C1 segment of cervical spinal cord (tissue), 14 donors: ENCODE measurements around the gene TFF3.
A peak's percentile ranks its signal among the peaks of the same experiment; 100 is the strongest.

ENCODE experiments used
- DNase-seq, 14 donors: peaks; one replicate each; lab custom pipeline; 2025; lab: John Stamatoyannopoulos, UW

The TFF3 gene

GRCh38 chr21:42289926-42290325, 25.3 kb downstream of the TFF3 start:
- DNase-seq, result peak in 8 of 14 donors; percentile 8 to 36 (median 18)

- DNase-seq, result no peak
Measured at GRCh38 chr21:42288962-42289361, 26.2 kb downstream of the TFF3 start.

GRCh38 chr21:42287193-42288083, 27.8 kb downstream of the TFF3 start:
- no peak for DNase-seq

- DNase-seq, result no peak
Measured at GRCh38 chr21:42286416-42286815, 28.8 kb downstream of the TFF3 start.

GRCh38 chr21:42285569-42286245, 29.5 kb downstream of the TFF3 start:
- DNase-seq, result no peak

GRCh38 chr21:42282715-42283114, 32.5 kb downstream of the TFF3 start:
- DNase-seq, result no peak

GRCh38 chr21:42282021-42282420, 33.2 kb downstream of the TFF3 start:
- DNase-seq, result no peak

GRCh38 chr21:42281181-42281680, 34.0 kb downstream of the TFF3 start:
- DNase-seq, result no peak

GRCh38 chr21:42280356-42281180, 34.6 kb downstream of the TFF3 start:
- no peak for DNase-seq

GRCh38 chr21:42279888-42280287, 35.3 kb downstream of the TFF3 start:
- DNase-seq, result no peak

- DNase-seq, result peak in 1 of 14 donors; percentile 19
Measured at GRCh38 chr21:42279341-42279871, 35.8 kb downstream of the TFF3 start.

GRCh38 chr21:42278451-42279149, 36.6 kb downstream of the TFF3 start:
- DNase-seq, result no peak

- DNase-seq, result no peak
Measured at GRCh38 chr21:42277593-42277992, 37.6 kb downstream of the TFF3 start.

- DNase-seq, result peak in 1 of 14 donors; percentile 13
Measured at GRCh38 chr21:42276526-42277154, 38.6 kb downstream of the TFF3 start.

GRCh38 chr21:42276076-42276475, 39.1 kb downstream of the TFF3 start:
- no peak for DNase-seq

- no peak for DNase-seq
Measured at GRCh38 chr21:42272984-42273600, 42.1 kb downstream of the TFF3 start.

- DNase-seq, result no peak
Measured at GRCh38 chr21:42272109-42272962, 42.9 kb downstream of the TFF3 start.

GRCh38 chr21:42271065-42271464, 44.1 kb downstream of the TFF3 start:
- no peak for DNase-seq

- no peak for DNase-seq
Measured at GRCh38 chr21:42269386-42269785, 45.8 kb downstream of the TFF3 start.
